Ectodermal cell (in vitro differentiated cells): ENCODE measurements around the gene ZNF143.
"Not testable (repeated sequence)": the region's sequence is repeated elsewhere in the genome, so short reads cannot be mapped to it uniquely, and the experiment has no call there.

Source experiments
- H3K27ac ChIP-seq: 2 replicates; pipeline ENCODE4 v1.7.0; 2013; ENCODE audit warnings: mild to moderate bottlenecking, low read depth, low read length; ENCODE audit not compliant: insufficient read depth, poor library complexity, severe bottlenecking
- H3K27me3 ChIP-seq: 2 replicates; pipeline ENCODE4 v1.7.0; 2013; ENCODE audit warnings: mild to moderate bottlenecking, low read length; ENCODE audit not compliant: insufficient read depth, control insufficient read depth, poor library complexity, severe bottlenecking
- H3K36me3 ChIP-seq: one replicate; pipeline ENCODE4 v1.7.0; 2013; ENCODE audit warnings: low read length; ENCODE audit not compliant: control insufficient read depth, insufficient read depth
- H3K4me1 ChIP-seq: one replicate; pipeline ENCODE4 v1.7.0; 2013; ENCODE audit warnings: low read length; ENCODE audit not compliant: control insufficient read depth, insufficient read depth
- H3K4me3 ChIP-seq: 2 replicates; pipeline ENCODE4 v1.7.0; 2013; ENCODE audit warnings: low read depth, low read length, control low read depth; ENCODE audit not compliant: insufficient read depth
- H3K9me3 ChIP-seq: 2 replicates; pipeline ENCODE4 v1.7.0; 2013; ENCODE audit warnings: mild to moderate bottlenecking, low read length, moderate library complexity; ENCODE audit not compliant: control insufficient read depth
- WGBS, 2 experiments: methylation state at CpG; one replicate each; pipeline ENCODE4 v1.1.7; 2013; ENCODE audit warnings: missing lambda C conversion rate in 2 of 2; 5-methylcytosine and 5-hydroxymethylcytosine counted together

ZNF143 gene

DNA sequence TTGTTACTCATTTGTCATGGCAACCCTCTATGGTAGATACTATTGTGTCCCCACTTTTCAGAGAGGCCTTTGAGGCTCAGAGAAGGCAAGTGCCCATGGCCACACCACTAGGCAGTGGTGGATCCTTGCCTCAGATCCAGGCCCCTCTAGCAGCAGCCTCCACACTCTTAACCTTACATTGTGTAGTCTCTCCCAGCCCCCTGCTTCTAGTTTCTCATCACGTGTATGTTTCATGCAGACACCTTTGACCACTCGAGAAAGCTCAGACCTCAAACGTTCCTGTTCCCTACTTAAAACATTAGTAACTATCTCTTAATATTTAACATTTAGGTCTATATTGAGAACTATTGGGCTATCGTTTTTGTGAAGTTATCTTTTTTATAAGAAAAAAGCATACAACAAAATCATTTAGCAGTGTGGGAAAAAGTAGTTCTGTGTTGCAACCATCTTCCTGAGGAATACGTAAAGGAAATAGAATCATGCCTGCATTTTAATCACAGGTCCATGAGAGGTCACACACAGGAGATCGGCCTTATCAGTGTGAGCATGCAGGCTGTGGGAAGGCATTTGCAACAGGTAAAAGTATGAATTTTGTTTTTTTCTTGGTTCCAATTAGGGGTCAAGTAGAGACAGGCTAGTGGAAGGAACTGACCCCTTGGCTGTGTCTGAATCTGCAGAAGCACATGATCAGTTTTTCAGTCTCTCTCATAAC, 35.1 kb downstream of the ZNF143 start:
- Histone ChIP-seq H3K9me3 (no peaks in the 10 kb centered on the region), H3K4me1 (no peaks in the 10 kb centered on the region), H3K27me3 (no peaks in the 10 kb centered on the region), H3K36me3 (peaks cover 28% of the 10 kb centered on the region), H3K4me3 (no peak overlapping the region), H3K27ac (no peak overlapping the region)
- WGBS, 2 experiments: 97% methylated on average over 3 to 6 of the region's 6 CpGs

DNA sequence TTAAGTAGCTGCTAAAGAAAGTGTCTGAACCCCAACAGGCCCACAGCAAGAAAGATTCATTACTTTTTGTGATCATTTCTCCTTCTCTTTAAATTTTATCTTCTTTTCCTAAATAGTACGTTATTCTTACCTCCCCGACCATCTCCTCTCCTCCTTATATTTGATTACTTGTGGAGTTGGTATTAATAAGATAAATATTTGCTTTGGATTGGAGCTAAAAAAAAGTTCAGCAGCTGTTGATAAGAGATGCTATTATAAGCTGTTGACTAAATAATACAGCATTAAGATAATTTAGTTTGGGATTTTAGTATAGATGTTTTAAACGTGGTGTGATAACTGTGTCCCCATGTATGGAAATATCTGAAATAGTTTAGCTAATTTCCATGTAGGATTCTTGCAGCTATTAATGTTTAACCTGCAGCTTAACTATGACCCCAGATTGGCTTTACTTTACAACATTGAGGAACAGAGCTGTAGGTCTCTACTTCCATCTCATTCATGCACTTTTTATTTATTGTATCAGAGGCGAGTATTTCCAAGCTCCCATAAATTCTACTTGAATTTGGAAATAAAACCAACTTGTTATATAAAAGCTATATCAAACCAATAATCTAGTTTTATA, 37.8 kb downstream of the ZNF143 start:
- 98 to 100% methylated on average over 1 to 2 of the region's 4 CpGs for WGBS, 2 experiments
- no peak overlapping the region for H3K27ac ChIP-seq
- no peaks in the 10 kb centered on the region for H3K9me3 ChIP-seq
- no peaks in the 10 kb centered on the region for H3K27me3 ChIP-seq
- H3K36me3 ChIP-seq: peaks cover 38% of the 10 kb centered on the region
- H3K4me3 ChIP-seq: no peak overlapping the region
- no peaks in the 10 kb centered on the region for H3K4me1 ChIP-seq

DNA sequence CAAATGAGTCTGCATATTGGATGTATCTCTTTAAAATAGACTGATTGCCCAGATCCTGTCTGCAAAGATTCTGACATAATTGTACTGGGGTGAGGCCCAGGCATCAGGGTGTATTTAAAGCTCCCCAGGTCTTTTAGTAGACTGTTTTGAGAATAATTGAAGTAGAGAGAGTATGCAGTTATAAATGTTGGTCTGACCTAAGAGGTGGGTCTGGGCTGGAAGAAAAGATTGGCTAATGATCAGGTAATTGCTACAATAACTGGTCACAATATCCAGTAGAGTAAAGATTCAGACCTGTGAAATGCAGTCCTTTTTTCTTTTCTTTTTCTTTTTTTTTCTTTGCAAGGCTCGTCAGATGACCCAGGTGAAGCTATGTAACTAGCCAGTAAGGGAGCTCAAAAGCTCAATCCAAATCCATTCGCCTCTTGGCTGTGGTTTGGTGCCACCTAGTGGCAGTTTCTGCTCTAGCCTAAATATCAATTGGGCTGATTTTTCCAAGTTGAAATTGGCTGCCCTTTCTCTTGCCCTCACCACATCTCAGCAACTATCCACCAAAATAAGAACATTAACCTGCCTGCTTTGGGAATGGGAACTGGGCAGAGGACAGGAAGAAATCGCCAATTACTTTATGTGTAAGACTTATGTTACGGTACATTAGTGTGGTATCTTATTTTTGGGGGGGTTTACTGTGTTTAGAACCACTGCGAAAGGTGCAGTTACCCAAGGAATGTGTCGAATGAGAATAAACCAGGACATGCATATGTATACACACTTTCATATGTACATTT, 45.9 kb downstream of the ZNF143 start:
- Histone ChIP-seq H3K9me3 (no peaks in the 10 kb centered on the region), H3K4me3 (no peak overlapping the region), H3K36me3 (peaks cover 19% of the 10 kb centered on the region), H3K4me1 (no peaks in the 10 kb centered on the region), H3K27me3 (no peaks in the 10 kb centered on the region), H3K27ac (peak overlapping the region; percentile 1)
- 48 to 53% methylated on average over 6 of the region's 6 CpGs for WGBS, 2 experiments

DNA sequence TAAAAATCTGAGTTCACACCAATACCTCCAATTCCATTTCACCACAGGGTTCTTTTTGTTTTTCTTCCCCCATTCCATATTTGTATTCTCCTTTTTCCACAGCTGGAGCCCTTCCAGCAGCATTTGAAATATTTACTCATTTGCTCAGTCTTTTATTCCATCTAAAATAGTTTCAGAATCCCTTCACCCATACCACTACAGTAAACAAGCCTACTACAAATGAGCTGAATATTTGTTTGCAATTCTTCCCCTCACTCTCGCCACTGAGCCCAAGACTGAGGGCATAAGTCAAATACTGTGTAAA, 46.4 kb downstream of the ZNF143 start:
- H3K36me3 ChIP-seq: peaks cover 19% of the 10 kb centered on the region
- H3K9me3 ChIP-seq: no peaks in the 10 kb centered on the region
- 80% methylated on average over 1 of the region's 1 CpG; no CpG with 5 or more reads in 1 of the 2 experiments for WGBS, 2 experiments
- H3K27ac ChIP-seq: no peak overlapping the region
- H3K4me3 ChIP-seq: no peak overlapping the region
- H3K27me3 ChIP-seq: no peaks in the 10 kb centered on the region
- H3K4me1 ChIP-seq: no peaks in the 10 kb centered on the region

DNA sequence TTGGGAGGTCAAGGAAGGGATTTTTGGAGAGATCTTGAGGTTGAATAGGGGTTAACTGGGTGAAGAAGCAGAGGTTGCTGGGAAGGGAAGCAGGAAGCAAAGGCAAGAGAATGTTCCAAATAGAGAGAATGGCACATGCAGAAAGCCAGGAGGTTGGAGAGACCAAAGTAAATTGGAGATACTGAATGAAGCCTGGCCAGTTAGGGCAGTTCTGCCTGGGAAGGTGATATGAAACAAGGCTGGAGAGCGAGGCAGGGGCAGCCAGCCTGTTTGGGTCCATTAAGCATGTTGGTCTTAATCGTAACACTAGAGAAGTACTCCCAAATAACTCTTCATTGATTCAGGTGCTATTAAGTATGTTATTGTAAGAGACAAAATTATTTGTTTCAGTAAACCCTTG, 48.2 kb downstream of the ZNF143 start:
- no peaks in the 10 kb centered on the region for H3K9me3 ChIP-seq
- no peak overlapping the region for H3K27ac ChIP-seq
- H3K36me3 ChIP-seq: peaks cover 30% of the 10 kb centered on the region
- 97% methylated on average over 2 of the region's 2 CpGs for WGBS, 2 experiments
- no peaks in the 10 kb centered on the region for H3K4me1 ChIP-seq
- H3K27me3 ChIP-seq: no peaks in the 10 kb centered on the region
- no peak overlapping the region for H3K4me3 ChIP-seq

DNA sequence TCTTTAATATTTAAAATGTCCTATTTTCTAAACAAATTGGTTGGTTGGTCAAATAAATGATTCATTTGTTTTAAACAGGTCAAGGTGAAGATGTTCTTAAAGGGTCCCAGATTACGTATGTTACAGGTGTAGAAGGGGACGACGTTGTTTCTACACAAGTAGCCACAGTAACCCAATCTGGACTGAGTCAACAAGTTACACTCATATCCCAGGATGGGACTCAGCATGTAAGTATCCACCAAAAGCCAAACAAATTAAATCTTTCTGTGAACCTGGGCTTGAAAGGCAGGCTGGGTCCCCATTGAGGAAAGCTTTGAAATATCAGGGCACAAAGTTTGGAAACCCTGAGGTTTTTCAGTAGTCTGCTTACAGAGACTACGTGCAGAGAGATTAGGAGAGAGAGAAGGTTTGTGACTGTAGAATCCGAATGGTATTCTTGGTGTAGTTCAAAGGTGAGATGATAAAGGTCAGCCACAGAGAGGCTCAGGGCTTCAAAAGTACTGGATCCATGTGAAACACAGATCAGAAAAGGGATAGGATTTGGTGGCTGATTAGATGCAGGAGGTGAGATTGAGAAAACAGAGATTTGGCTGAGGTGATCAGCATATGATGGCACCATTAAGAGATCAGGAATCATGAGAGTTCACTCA, 51.7 kb downstream of the ZNF143 start:
- Histone ChIP-seq H3K4me1 (no peaks in the 10 kb centered on the region), H3K27ac (no peak overlapping the region), H3K36me3 (peaks cover 45% of the 10 kb centered on the region), H3K27me3 (no peaks in the 10 kb centered on the region), H3K4me3 (no peak overlapping the region), H3K9me3 (no peaks in the 10 kb centered on the region)
- WGBS, 2 experiments: 92 to 96% methylated on average over 5 of the region's 5 CpGs

DNA sequence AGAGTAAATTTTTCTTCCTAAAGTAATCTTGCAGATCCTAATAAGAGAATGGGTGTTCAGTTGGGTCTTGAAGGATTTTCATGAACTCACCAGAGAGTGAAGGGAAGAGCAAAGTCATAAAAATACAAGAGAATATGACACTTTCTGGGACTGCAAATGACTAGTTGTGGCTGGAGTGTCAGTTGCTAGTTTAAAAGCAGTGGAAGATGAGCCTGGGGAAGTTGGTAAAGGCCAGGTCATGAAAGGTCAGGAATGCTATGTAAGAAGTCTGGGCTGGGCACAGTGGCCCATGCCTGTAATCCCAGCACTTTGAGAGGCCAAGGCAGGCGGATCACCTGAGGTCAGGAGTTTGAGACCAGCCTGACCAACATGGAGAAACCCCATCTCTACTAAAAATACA, 53.8 kb downstream of the ZNF143 start:
- H3K27me3 ChIP-seq, H3K4me3 ChIP-seq, H3K9me3 ChIP-seq, H3K4me1 ChIP-seq, H3K27ac ChIP-seq: not testable (repeated sequence)
- WGBS, 2 experiments: 82 to 90% methylated on average over 1 of the region's 1 CpG
- peaks cover 45% of the 10 kb centered on the region for H3K36me3 ChIP-seq

DNA sequence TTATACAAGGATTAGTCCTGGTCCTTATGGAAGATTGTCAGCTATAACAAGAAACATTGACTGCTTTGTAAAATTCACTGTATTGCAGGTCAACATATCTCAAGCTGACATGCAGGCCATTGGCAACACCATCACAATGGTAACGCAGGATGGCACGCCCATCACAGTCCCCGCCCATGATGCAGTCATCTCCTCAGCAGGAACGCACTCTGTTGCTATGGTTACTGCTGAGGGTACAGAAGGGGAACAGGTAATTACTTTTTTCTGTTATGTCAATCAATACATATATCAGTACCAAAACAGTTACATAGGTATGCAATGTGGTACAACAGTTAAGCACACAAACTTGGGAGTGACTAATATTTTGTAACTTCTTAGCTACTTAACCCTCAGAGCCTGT, 55.3 kb downstream of the ZNF143 start:
- no peaks in the 10 kb centered on the region for H3K27me3 ChIP-seq
- no peak overlapping the region for H3K4me3 ChIP-seq
- H3K36me3 ChIP-seq: peaks cover 38% of the 10 kb centered on the region
- H3K27ac ChIP-seq: no peak overlapping the region
- H3K4me1 ChIP-seq: no peaks in the 10 kb centered on the region
- H3K9me3 ChIP-seq: no peaks in the 10 kb centered on the region
- WGBS, 2 experiments: 92 to 93% methylated on average over 4 of the region's 4 CpGs

DNA sequence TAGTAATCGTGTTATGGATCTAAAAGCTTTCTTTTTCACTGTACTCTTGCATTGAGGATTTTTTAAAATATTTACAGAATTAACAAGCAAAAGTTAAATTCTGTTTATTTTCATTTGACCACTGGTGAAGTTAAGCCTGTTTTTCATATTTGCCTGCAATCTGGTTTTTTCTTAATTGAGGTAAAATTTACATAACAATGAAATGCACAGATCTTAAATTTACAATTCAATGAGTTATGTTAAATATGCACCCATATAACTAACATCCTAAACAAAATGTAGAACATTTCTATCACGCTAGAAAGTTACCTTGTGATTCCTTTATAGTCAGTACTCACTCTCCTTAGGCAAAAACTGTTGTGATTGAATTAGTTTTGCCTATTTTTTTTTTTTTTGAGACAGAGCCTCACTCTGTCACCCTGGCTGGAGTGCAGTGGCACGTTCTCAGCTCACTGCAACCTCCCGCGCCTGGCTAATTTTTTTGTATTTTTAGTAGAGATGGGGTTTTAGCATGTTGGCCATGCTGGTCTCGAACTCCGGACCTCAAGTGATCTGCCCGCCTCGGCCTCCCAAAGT, 58.1 kb downstream of the ZNF143 start:
- Histone ChIP-seq H3K4me3 (no peak overlapping the region), H3K4me1 (peaks cover 1% of the 10 kb centered on the region), H3K36me3 (peaks cover 22% of the 10 kb centered on the region), H3K27me3 (no peaks in the 10 kb centered on the region), H3K27ac (no peak overlapping the region), H3K9me3 (no peaks in the 10 kb centered on the region)
- 83 to 85% methylated on average over 8 of the region's 9 CpGs for WGBS, 2 experiments

DNA sequence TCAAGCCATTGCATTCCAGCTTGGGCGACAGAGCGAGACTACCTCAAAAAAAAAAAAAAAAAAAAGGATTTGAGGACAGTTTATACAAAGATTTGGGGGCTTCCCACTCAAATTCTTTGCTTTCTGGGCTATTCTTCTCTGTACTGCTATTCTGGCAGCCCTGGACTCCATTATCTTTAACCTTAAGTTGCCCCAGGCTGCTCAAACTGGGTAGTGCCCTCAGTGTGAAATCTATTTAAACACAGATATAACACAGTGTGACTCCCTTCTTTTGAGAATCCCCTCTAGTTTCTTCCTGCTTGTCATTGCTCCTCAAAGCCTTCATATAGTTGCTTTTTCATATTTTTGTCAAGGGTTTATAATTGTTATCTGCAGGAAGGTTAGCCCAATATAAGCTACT, 63.2 kb downstream of the ZNF143 start:
- WGBS, 2 experiments: 50 to 53% methylated on average over 2 of the region's 2 CpGs
- Histone ChIP-seq H3K4me3 (no peak overlapping the region), H3K4me1 (peaks cover 5% of the 10 kb centered on the region), H3K27me3 (no peaks in the 10 kb centered on the region), H3K9me3 (no peaks in the 10 kb centered on the region), H3K27ac (no peak overlapping the region), H3K36me3 (no peaks in the 10 kb centered on the region)
